ENCODE results near the gene ATP4A. TPM values are rescaled to one million over a fixed set of nuclear protein-coding genes. Genes with fewer than 3 reads are reported as not detected.

The ATP4A gene
- total RNA-seq, 4 donors from 2014 or later: not detected

DNA sequence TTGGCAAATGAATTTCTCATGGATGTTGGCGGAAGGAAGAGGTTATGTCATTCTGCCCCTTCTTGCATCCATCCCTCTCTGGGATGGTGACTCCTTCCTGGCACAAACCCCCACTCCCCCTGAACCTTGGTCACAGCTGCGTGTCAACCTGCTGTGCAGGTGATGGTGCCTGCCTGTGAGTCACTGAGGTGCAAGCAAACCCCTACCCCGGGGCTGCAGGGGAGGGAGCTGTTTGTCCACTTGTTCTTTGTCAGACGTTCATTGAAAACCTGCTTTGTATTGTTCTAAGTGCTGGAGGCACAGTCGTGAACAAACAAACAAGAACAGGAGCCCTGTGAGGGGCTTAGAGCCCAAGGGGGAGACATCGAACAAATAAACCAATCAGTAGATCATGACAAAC lies 32.2 kb downstream of the ATP4A start:
- intact Hi-C loops (cut with DNase I; ENCODE audit: low total_unique reads): no loop called here
- H3K27me3 ChIP-seq: peaks cover 33 to 65% (median 50%) of the 10 kb centered on the region in 3 donors
- H3K4me1 ChIP-seq: no peaks in the 10 kb centered on the region
- H3K9me3 ChIP-seq: no peaks in the 10 kb centered on the region
- no peak for DNase-seq
- in situ Hi-C loops (cut with MboI; ENCODE audit: low sequenced_read_pairs in 4 of 4): loop anchor here in 1 of 4 donors (25.0 kb wide), 1 partner anchor 181 kb away; the partner anchor contains the start of genes KMT2B and ZBTB32
- H3K4me3 ChIP-seq: no peak overlapping the region
- no peak overlapping the region for H3K27ac ChIP-seq
- TF ChIP-seq, protein P1, sequence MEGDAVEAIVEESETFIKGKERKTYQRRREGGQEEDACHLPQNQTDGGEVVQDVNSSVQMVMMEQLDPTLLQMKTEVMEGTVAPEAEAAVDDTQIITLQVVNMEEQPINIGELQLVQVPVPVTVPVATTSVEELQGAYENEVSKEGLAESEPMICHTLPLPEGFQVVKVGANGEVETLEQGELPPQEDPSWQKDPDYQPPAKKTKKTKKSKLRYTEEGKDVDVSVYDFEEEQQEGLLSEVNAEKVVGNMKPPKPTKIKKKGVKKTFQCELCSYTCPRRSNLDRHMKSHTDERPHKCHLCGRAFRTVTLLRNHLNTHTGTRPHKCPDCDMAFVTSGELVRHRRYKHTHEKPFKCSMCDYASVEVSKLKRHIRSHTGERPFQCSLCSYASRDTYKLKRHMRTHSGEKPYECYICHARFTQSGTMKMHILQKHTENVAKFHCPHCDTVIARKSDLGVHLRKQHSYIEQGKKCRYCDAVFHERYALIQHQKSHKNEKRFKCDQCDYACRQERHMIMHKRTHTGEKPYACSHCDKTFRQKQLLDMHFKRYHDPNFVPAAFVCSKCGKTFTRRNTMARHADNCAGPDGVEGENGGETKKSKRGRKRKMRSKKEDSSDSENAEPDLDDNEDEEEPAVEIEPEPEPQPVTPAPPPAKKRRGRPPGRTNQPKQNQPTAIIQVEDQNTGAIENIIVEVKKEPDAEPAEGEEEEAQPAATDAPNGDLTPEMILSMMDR (IDR thresholded peaks at IDR 0.05 in 4 of 5, conservative IDR thresholded peaks at IDR 0.05 in 1 of 5): no peak
- TF ChIP-seq POLR2A (IDR thresholded peaks at IDR 0.05): no peak
- no peaks in the 10 kb centered on the region for H3K36me3 ChIP-seq
- ATAC-seq: no peak

DNA sequence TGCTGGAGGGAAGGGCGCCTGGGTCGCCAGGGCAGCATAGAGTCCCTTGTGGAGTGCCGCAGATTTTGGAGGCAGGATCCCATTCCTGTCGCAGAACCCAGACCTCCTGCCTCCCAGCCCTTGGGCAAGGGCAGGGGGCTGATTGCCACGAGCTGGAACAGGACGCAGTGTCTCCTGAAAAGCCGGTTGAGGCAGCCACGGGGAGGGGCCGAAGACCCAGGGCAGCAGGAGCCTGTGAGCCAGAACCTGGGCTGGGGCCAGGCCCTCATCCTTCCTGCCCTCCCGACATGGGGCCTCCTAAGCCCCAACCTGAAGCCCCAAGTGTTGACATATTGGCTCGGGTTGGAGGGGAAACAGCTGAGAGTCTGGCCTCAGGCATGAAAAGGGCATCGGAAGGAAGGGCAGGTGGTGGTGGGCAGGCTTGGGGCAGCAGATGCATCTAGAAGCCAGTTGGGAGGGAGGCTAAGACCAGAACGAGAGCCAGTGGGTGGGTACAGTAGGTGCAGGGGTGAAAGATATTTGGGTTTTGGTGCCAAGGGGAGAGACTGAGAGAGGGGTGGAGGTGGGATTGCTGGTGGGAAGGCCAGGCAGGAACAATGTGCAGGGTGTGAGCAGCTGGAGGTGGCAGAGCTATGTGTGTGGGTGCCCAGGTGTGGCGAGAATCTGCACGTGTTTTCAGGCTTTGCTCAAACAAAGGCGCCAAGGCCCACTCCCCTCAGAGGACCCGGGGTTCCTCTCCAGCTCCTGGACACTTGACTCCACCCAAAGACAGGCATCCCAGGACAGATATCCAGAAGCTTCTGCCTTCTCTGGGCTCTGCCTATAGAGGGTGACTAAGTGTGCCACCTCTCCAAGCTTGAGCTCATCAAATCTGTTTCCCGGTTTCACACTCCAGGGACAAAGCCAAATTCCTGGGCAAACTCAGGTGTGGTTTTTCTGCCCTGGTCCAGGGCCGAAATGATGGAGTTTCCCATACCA lies 33.9 kb downstream of the ATP4A start:
- Histone ChIP-seq H3K36me3 (no peaks in the 10 kb centered on the region), H3K27ac (no peak overlapping the region), H3K4me1 (no peaks in the 10 kb centered on the region), H3K27me3 (peaks cover 31 to 63% (median 51%) of the 10 kb centered on the region in 3 donors), H3K9me3 (no peaks in the 10 kb centered on the region), H3K4me3 (no peak overlapping the region)
- TF ChIP-seq, protein P1 (IDR thresholded peaks at IDR 0.05 in 4 of 5, conservative IDR thresholded peaks at IDR 0.05 in 1 of 5): no peak
- no peak for TF ChIP-seq POLR2A (IDR thresholded peaks at IDR 0.05)
- intact Hi-C loops (cut with DNase I; ENCODE audit: low total_unique reads) (no loop called here), in situ Hi-C loops (cut with MboI; ENCODE audit: low sequenced_read_pairs in 4 of 4) (loop anchor here in 1 of 4 donors (25.0 kb wide), 1 partner anchor 183 kb away; the partner anchor contains the start of genes KMT2B and ZBTB32)
- ATAC-seq (no peak), DNase-seq (no peak)

DNA sequence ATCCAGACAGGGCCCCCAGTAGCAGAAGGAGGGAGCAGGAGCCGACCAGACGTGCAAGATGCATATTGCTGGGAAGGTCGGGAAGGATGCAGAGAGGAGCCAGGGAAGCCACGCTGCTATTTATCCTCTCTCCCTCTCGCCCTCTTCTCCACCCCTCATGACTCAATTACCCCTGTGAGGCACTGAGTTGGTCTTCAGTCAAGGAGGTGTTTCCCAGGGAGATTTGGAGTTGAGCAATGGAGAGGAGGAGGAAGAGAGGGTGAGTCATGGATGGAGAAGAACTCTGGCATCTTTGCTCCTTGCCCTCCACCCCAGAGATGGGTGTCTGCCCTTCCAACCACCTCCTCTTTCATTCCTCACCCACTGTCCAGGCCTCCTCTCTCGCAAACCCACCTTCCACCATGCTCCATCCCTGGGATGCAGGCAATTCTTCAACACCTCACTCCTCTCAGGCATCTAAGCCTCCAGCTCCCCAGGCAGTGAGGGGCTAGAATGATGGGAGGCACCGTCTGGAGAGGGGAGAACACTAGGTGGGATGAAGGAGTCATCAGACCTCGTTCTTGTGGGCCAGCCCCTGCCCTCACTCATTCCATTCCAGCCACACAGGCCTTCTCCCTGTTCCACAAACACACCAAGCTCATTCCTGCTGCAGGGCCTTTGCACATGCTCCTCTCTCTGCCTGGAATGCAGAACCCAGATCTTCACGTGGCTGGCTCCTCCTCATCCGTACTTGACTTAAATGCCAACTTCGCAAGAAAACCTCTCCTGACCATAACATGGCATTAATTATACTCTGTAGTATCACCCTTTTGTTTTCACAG lies 35.0 kb downstream of the ATP4A start, which contains the start of gene SBSN:
TSS of gene SBSN (minus strand) at position 94 of the 821 bp plus-strand sequence. CDS start at position 64, 30 bp downstream.
- intact Hi-C loops (cut with DNase I; ENCODE audit: low total_unique reads): no loop called here
- no peak for TF ChIP-seq POLR2A (IDR thresholded peaks at IDR 0.05)
- TF ChIP-seq, protein P1 (IDR thresholded peaks at IDR 0.05 in 4 of 5, conservative IDR thresholded peaks at IDR 0.05 in 1 of 5): no peak
- Histone ChIP-seq H3K27me3 (peaks cover 20 to 52% (median 41%) of the 10 kb centered on the region in 3 donors), H3K27ac (no peak within 1 kb of the TSS), H3K9me3 (no peaks in the 10 kb centered on the region), H3K4me1 (no peaks in the 10 kb centered on the region), H3K4me3 (no peak within 1 kb of the TSS), H3K36me3 (no peaks in the 10 kb centered on the region)
- DNase-seq (no peak), ATAC-seq (no peak)
- in situ Hi-C loops (cut with MboI; ENCODE audit: low sequenced_read_pairs in 4 of 4): loop anchor here in 1 of 4 donors (25.0 kb wide), 1 partner anchor 184 kb away; the partner anchor contains the start of genes KMT2B and ZBTB32

DNA sequence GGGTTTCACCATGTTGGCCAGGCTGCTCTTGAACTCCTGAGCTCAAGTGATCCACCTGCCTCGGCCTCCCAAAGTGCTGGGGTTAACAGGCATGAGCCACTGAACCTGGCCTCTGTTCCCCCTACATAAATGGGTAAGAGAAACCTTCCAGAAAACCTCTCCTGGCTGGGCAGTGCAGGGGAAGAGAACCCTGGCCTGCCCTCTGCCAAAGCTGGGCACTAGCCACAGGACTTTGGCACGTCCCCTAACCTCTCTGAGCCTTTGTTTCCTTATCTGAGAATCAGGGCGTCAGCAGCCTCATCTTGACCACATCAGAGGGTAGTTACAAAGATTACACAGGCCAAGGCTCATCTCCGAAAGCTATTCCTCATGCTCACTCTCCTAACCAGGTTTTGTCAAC lies 37.6 kb downstream of the ATP4A start:
- peaks cover 15 to 33% (median 25%) of the 10 kb centered on the region in 3 donors for H3K27me3 ChIP-seq
- in situ Hi-C loops (cut with MboI; ENCODE audit: low sequenced_read_pairs in 4 of 4): loop anchor here in 1 of 4 donors (25.0 kb wide), 1 partner anchor 186 kb away; the partner anchor contains the start of genes KMT2B and ZBTB32
- H3K4me1 ChIP-seq: no peaks in the 10 kb centered on the region
- no peaks in the 10 kb centered on the region for H3K9me3 ChIP-seq
- ATAC-seq (no peak), DNase-seq (no peak)
- no peak overlapping the region for H3K27ac ChIP-seq
- intact Hi-C loops (cut with DNase I; ENCODE audit: low total_unique reads): no loop called here
- H3K36me3 ChIP-seq: no peaks in the 10 kb centered on the region
- H3K4me3 ChIP-seq: no peak overlapping the region
- no peak for TF ChIP-seq POLR2A (IDR thresholded peaks at IDR 0.05)
- TF ChIP-seq, protein P1 (IDR thresholded peaks at IDR 0.05 in 4 of 5, conservative IDR thresholded peaks at IDR 0.05 in 1 of 5): no peak

All from gastrocnemius medialis (tissue), 4 donors.